Lower leg skin (tissue), 3 donors: ENCODE data around the gene LRFN3.

Experiments used
- CTCF ChIP-seq, 3 donors: fragments of 450-650 bp; IDR thresholded peaks; one replicate each; pipeline ENCODE4 v1.5.1; 2016; ENCODE audit warnings: antibody characterized with exemption in 3 of 3, mild to moderate bottlenecking in 3 of 3, moderate library complexity in 2 of 3
- POLR2A ChIP-seq, 2 donors: fragments of 450-650 bp; IDR thresholded peaks; one replicate each; pipeline ENCODE4 v1.6.1; 2016 to 2017; ENCODE audit warnings: antibody characterized with exemption in 2 of 2, mild to moderate bottlenecking in 1 of 2, moderate library complexity in 1 of 2

DNA sequence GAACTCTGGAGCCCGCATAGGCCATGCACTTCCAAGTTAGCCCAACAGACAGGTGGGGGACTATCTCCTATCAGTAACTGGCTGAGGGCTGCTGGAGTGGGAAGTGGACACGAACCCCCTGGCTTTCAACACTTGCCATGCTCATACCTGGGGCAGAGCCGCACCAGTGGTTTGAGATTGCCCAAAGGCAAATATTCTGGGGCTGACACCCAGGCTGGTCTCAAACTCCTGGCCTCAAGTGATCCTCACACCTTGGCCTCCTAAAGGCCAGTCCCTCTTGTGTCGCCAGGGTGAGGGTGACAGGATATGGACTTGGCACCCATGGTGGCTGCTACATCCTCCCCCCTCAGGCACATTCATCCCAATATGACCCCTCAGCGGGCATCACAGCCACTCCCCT, 49.0 kb upstream of the LRFN3 start:
- TF ChIP-seq CTCF (IDR thresholded peaks at IDR 0.05), result no peak
- no peak for TF ChIP-seq POLR2A (IDR thresholded peaks at IDR 0.05)
